RWPE2 (cell line): ENCODE data around the gene SP140L.
"Not testable (repeated sequence)": the region's sequence is repeated elsewhere in the genome, so short reads cannot be mapped to it uniquely, and the experiment has no call there.

Experiments
- ATAC-seq: fragments of 200-7000 bp; cut with Tn5 transposase; 3 replicates; pipeline ENCODE4 v1.9.1; 2021; ENCODE audit warnings: low read depth
- DNase-seq: peaks from one replicate; pipeline ENCODE4 v3.0.0-alpha.2; 2020; ENCODE audit warnings: low spot score
- H3K27ac ChIP-seq: fragments of 450-650 bp; 2 replicates; pipeline ENCODE4 v1.5.1; 2017; ENCODE audit warnings: mild to moderate bottlenecking; ENCODE audit not compliant: poor library complexity, severe bottlenecking
- H3K27me3 ChIP-seq: fragments of 250-450 bp; sonication (Bioruptor Pico); 2 replicates; pipeline ENCODE4 v1.5.1; 2021; ENCODE audit warnings: mild to moderate bottlenecking, moderate library complexity; ENCODE audit not compliant: insufficient read depth, poor library complexity, severe bottlenecking
- H3K36me3 ChIP-seq: fragments of 250-450 bp; sonication (Bioruptor Pico); 2 replicates; pipeline ENCODE4 v1.5.1; 2020; ENCODE audit warnings: low read depth, mild to moderate bottlenecking, moderate library complexity
- H3K4me1 ChIP-seq: fragments of 250-450 bp; sonication (Bioruptor Pico); 2 replicates; pipeline ENCODE4 v1.5.1; 2021; ENCODE audit warnings: mild to moderate bottlenecking, moderate library complexity; ENCODE audit not compliant: insufficient read depth, poor library complexity, severe bottlenecking
- H3K4me3 ChIP-seq: fragments of 250-450 bp; sonication (Bioruptor Pico); 2 replicates; pipeline ENCODE4 v1.5.1; 2021; ENCODE audit warnings: mild to moderate bottlenecking, moderate library complexity; ENCODE audit not compliant: severe bottlenecking
- H3K9me3 ChIP-seq: fragments of 250-450 bp; sonication (Bioruptor Pico); 2 replicates; pipeline ENCODE4 v1.5.1; 2021; ENCODE audit warnings: mild to moderate bottlenecking, moderate library complexity; ENCODE audit not compliant: severe bottlenecking
- TF ChIP-seq, protein P1 (sequence below): fragments of 450-650 bp; IDR thresholded peaks from one replicate; pipeline ENCODE4 v1.5.1; 2017; ENCODE audit warnings: mild to moderate bottlenecking, moderate library complexity; ENCODE audit not compliant: poor library complexity, severe bottlenecking

The SP140L gene

GRCh38 chr2:230328155-230328458 lies 1.1 kb downstream of the SP140L start:
- H3K4me3 ChIP-seq, result no peak overlapping the region
- no peaks in the 10 kb centered on the region for H3K27me3 ChIP-seq
- ATAC-seq (no peak), DNase-seq (no peak)
- peaks cover 8% of the 10 kb centered on the region for H3K4me1 ChIP-seq
- no peaks in the 10 kb centered on the region for H3K9me3 ChIP-seq
- peaks cover 19% of the 10 kb centered on the region for H3K36me3 ChIP-seq
- TF ChIP-seq, protein P1, sequence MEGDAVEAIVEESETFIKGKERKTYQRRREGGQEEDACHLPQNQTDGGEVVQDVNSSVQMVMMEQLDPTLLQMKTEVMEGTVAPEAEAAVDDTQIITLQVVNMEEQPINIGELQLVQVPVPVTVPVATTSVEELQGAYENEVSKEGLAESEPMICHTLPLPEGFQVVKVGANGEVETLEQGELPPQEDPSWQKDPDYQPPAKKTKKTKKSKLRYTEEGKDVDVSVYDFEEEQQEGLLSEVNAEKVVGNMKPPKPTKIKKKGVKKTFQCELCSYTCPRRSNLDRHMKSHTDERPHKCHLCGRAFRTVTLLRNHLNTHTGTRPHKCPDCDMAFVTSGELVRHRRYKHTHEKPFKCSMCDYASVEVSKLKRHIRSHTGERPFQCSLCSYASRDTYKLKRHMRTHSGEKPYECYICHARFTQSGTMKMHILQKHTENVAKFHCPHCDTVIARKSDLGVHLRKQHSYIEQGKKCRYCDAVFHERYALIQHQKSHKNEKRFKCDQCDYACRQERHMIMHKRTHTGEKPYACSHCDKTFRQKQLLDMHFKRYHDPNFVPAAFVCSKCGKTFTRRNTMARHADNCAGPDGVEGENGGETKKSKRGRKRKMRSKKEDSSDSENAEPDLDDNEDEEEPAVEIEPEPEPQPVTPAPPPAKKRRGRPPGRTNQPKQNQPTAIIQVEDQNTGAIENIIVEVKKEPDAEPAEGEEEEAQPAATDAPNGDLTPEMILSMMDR, result no peak
- H3K27ac ChIP-seq, result no peak overlapping the region

DNA sequence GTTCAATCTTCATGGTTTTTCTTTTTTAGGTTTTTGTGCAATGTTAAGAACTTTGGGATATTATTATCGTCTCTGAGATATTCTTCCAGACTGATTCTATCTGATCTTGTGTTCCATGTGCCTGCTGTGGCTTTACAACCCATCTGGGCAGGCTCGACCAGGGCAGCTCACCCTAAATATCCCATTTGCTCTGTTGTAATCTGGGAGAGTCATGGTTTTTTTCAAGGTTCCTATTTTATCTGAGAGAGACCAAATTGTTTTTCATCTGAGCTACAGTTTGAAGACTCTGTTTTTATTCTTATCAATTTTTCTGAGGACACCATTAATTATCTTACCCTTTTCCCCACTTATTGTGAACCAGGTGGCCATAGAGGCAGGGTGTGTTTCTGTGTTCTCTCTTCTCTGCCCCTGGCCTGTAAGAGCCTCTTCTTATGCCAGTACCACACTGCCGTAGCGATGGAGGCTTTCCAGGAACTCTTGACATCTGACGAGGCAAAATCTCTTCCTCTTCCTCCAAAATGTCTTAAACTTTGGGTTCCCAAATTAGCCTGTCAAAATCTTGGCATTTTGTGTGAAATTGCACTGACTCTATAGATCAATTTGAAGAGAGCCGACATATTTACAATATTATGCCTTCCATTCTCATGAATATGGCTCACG lies 3.1 kb downstream of the SP140L start:
- H3K27ac ChIP-seq, result no peak overlapping the region
- no peak for ATAC-seq
- no peak for DNase-seq
- no peaks in the 10 kb centered on the region for H3K27me3 ChIP-seq
- peaks cover 25% of the 10 kb centered on the region for H3K36me3 ChIP-seq
- H3K9me3 ChIP-seq, result no peaks in the 10 kb centered on the region
- peaks cover 8% of the 10 kb centered on the region for H3K4me1 ChIP-seq
- TF ChIP-seq, protein P1, result no peak
- no peak overlapping the region for H3K4me3 ChIP-seq

DNA sequence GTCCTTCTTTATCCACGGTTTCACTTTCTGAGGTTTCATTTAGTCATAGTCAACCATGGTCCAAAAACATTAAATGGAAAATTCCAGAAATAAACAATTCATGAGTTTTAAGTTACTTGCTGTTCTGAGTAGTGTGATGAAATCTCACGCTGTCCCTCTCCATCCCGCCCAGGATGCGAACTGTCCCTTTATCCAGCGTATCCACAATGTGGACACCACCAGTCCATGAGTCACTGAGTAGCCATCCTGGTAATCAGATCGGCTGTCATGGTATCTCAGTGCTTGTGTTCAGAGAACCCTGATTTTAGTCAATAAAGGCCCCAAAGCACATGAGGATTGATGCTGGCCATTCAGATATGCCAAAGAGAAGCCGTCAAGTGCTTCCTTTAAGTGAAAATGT lies 3.7 kb downstream of the SP140L start:
- ATAC-seq (no peak), DNase-seq (no peak)
- Histone ChIP-seq H3K9me3 (no peaks in the 10 kb centered on the region), H3K27ac (no peak overlapping the region), H3K4me1 (peaks cover 8% of the 10 kb centered on the region), H3K36me3 (peaks cover 25% of the 10 kb centered on the region), H3K4me3 (no peak overlapping the region), H3K27me3 (no peaks in the 10 kb centered on the region)
- TF ChIP-seq, protein P1, result no peak

DNA sequence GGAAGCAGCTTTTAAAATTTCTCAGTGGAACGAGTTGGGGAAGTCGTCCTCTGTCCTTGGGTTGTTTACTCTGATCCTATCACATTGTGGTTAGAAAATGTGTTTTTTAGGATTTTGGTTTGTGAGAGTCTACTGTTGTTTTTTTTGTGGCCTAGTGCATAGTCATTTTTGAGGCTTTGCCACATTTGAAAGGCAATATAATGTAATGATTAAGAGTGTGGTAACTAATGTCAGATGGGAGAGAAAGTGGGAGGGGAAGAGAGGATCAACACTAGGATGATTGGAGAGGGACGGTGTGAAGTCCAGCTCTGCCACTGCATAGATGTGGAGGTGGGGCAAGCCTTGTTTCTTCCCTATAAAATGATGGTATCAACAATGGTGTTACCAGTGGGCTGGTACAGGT lies 8.5 kb downstream of the SP140L start:
- no peaks in the 10 kb centered on the region for H3K4me1 ChIP-seq
- DNase-seq (no peak), ATAC-seq (no peak)
- H3K27ac ChIP-seq, result no peak overlapping the region
- no peak overlapping the region for H3K4me3 ChIP-seq
- H3K36me3 ChIP-seq, result peaks cover 22% of the 10 kb centered on the region
- TF ChIP-seq, protein P1, result no peak
- H3K9me3 ChIP-seq, result no peaks in the 10 kb centered on the region
- no peaks in the 10 kb centered on the region for H3K27me3 ChIP-seq

DNA sequence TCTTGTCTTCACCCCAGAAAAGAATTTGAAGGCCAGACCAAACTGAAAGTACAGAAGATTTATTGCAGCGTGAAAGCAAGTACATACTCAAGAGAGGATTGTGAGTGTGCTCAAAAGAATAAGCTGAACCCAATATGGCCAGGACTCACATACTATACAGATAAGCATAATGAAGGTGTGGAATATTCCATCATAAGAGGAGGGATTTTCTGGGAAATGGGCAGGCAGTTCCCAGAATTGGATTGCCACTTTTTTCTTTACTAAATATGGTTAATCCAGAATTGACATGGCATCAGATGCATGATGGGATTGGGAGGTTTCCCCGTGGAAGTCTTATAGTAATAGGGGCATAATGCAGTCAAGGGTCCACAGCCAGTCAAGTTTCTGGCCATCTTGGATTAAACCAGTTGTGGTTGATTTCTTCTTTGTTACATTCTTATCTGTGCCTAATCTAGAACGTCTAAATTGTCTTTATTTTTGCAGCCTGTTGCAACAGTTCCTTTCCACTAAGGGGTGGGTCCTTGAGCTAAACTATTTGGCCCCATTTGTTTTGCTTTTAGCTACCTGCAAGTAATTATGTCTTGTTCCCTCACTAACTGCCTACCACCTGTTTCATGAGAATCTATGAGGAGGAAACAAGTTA lies 9.0 kb downstream of the SP140L start:
- DNase-seq, result no peak
- Histone ChIP-seq H3K27me3 (no peaks in the 10 kb centered on the region), H3K9me3 (no peaks in the 10 kb centered on the region), H3K4me3 (no peak overlapping the region), H3K4me1 (no peaks in the 10 kb centered on the region), H3K27ac (no peak overlapping the region), H3K36me3 (peaks cover 22% of the 10 kb centered on the region)
- TF ChIP-seq, protein P1, result no peak
- no peak for ATAC-seq

GRCh38 chr2:230341936-230342528 lies 15.0 kb downstream of the SP140L start:
- not testable (repeated sequence) for H3K4me1 ChIP-seq, H3K9me3 ChIP-seq, DNase-seq, H3K27me3 ChIP-seq, ATAC-seq, H3K27ac ChIP-seq, H3K36me3 ChIP-seq, H3K4me3 ChIP-seq

- not testable (repeated sequence) for DNase-seq, H3K27me3 ChIP-seq, H3K9me3 ChIP-seq, H3K4me1 ChIP-seq, H3K27ac ChIP-seq, ATAC-seq, H3K36me3 ChIP-seq, H3K4me3 ChIP-seq
These were observed 16.1 kb downstream of the SP140L start for GRCh38 chr2:230343041-230343624.
